Testis (tissue), 3 donors: ENCODE measurements around the gene AGAP1. TPM values are rescaled to one million over a fixed set of nuclear protein-coding genes. Genes with fewer than 3 reads are reported as not detected.

Source experiments
- DNase-seq: peaks from one replicate; pipeline ENCODE4 v3.0.0-alpha.2; 2019
- H3K27ac ChIP-seq, 2 donors: fragments of 200-600 bp; sonication (generic); one replicate each; pipeline ENCODE4 v1.5.1; 2019
- H3K27me3 ChIP-seq: fragments of 200-600 bp; sonication (generic); one replicate; pipeline ENCODE4 v1.5.1; 2019
- H3K36me3 ChIP-seq: fragments of 200-600 bp; sonication (generic); one replicate; pipeline ENCODE4 v1.5.1; 2017; ENCODE audit warnings: low read depth; ENCODE audit errors: missing control alignments
- H3K4me1 ChIP-seq: fragments of 200-600 bp; sonication (generic); one replicate; pipeline ENCODE4 v1.5.1; 2019
- H3K4me3 ChIP-seq, 2 donors: fragments of 200-600 bp; sonication (generic); one replicate each; pipeline ENCODE4 v1.5.1; 2017 to 2019
- H3K9me3 ChIP-seq: fragments of 200-600 bp; sonication (generic); one replicate; pipeline ENCODE4 v1.5.1; 2017
- CTCF ChIP-seq, 3 experiments: fragments of 450-650 bp in 2 of 3; fragments of 200-600 bp in 1 of 3; sonication (generic) in 1 of 3; IDR thresholded peaks; one replicate each; pipeline ENCODE4 v1.5.1; 2016 to 2019; ENCODE audit warnings: antibody characterized with exemption in 3 of 3, mild to moderate bottlenecking in 2 of 3, moderate library complexity in 1 of 3
- POLR2A ChIP-seq: fragments of 450-650 bp; IDR thresholded peaks from one replicate; pipeline ENCODE4 v1.6.1; 2017; ENCODE audit warnings: antibody characterized with exemption, mild to moderate bottlenecking, moderate library complexity
- WGBS, 2 donors: methylation state at CpG; one replicate each; pipeline ENCODE4 v1.1.5; 2018; 5-methylcytosine and 5-hydroxymethylcytosine counted together
- intact Hi-C: fragments of 100-400 bp; cut with DNase I; formaldehyde crosslinking; loops from one replicate; pipeline ENCODE4 v1.15.1; 2023; ENCODE audit warnings: low total_unique reads
- polyA plus RNA-seq: library from polyadenylated mRNA; stranded (reverse); fragments of 350-450 nt; fragmentation: Illumina TruSeq; extraction: RNeasy Lipid Tissue Mini Kit (QIAGEN cat#74804); gene quantifications from one replicate; pipeline ENCODE4 v1.2.3, GENCODE V29; 2014; ENCODE audit warnings: low read depth, low replicate concordance; ENCODE audit not compliant: insufficient read depth
- total RNA-seq, 2 donors: library from RNA; depleted of rRNA; stranded (reverse); fragments of >200 nt; gene quantifications; one replicate each; pipeline ENCODE4 v1.2.3, GENCODE V29; 2016

The AGAP1 gene
- total and polyA plus RNA-seq, 3 donors from 2014 or later: 21.4 to 45.5 (median 40.7) TPM

GRCh38 chr2:235847576-235847975, 353.7 kb downstream of the AGAP1 start:
- intact Hi-C loops: no loop called here
- Histone ChIP-seq H3K4me3 (no peak overlapping the region), H3K36me3 (no peaks in the 10 kb centered on the region), H3K27me3 (no peaks in the 10 kb centered on the region), H3K4me1 (no peaks in the 10 kb centered on the region), H3K9me3 (no peaks in the 10 kb centered on the region), H3K27ac (no peak overlapping the region)
- no peak for DNase-seq
- WGBS, 2 donors: 78 to 95% methylated on average over 11 of the region's 11 CpGs
- TF ChIP-seq CTCF (IDR thresholded peaks at IDR 0.05) (no peak), POLR2A (no peak)

- intact Hi-C loops: no loop called here
- Histone ChIP-seq H3K9me3 (no peaks in the 10 kb centered on the region), H3K4me3 (no peak overlapping the region), H3K27me3 (no peaks in the 10 kb centered on the region), H3K4me1 (no peaks in the 10 kb centered on the region), H3K27ac (no peak overlapping the region), H3K36me3 (no peaks in the 10 kb centered on the region)
- 81 to 93% methylated on average over 4 of the region's 4 CpGs for WGBS, 2 donors
- TF ChIP-seq CTCF (IDR thresholded peaks at IDR 0.05) (no peak), POLR2A (no peak)
- no peak for DNase-seq
Observed at GRCh38 chr2:235848055-235848454, 354.2 kb downstream of the AGAP1 start.

- DNase-seq: no peak
- no peaks in the 10 kb centered on the region for H3K4me1 ChIP-seq
- H3K36me3 ChIP-seq: no peaks in the 10 kb centered on the region
- H3K9me3 ChIP-seq: no peaks in the 10 kb centered on the region
- no peaks in the 10 kb centered on the region for H3K27me3 ChIP-seq
- intact Hi-C loops: no loop called here
- 88 to 94% methylated on average over 7 of the region's 7 CpGs for WGBS, 2 donors
- no peak overlapping the region for H3K4me3 ChIP-seq
- no peak overlapping the region for H3K27ac ChIP-seq
- TF ChIP-seq CTCF (IDR thresholded peaks at IDR 0.05): no peak
- no peak for TF ChIP-seq POLR2A
Observed at GRCh38 chr2:235848946-235849345, 355.1 kb downstream of the AGAP1 start.

- H3K27me3 ChIP-seq: no peaks in the 10 kb centered on the region
- no peaks in the 10 kb centered on the region for H3K36me3 ChIP-seq
- no peaks in the 10 kb centered on the region for H3K9me3 ChIP-seq
- no peak for TF ChIP-seq POLR2A
- TF ChIP-seq CTCF (IDR thresholded peaks at IDR 0.05): no peak
- WGBS, 2 donors: 85 to 91% methylated on average over 8 to 10 of the region's 10 CpGs
- H3K4me3 ChIP-seq: no peak overlapping the region
- H3K27ac ChIP-seq: no peak overlapping the region
- intact Hi-C loops: no loop called here
- DNase-seq: no peak
- no peaks in the 10 kb centered on the region for H3K4me1 ChIP-seq
Observed at GRCh38 chr2:235849489-235849888, 355.6 kb downstream of the AGAP1 start.

GRCh38 chr2:235850289-235850688, 356.4 kb downstream of the AGAP1 start:
- no peak overlapping the region for H3K4me3 ChIP-seq
- DNase-seq: no peak
- intact Hi-C loops: no loop called here
- H3K27me3 ChIP-seq: no peaks in the 10 kb centered on the region
- no peaks in the 10 kb centered on the region for H3K4me1 ChIP-seq
- H3K27ac ChIP-seq: no peak overlapping the region
- no peaks in the 10 kb centered on the region for H3K9me3 ChIP-seq
- WGBS, 2 donors: 85 to 90% methylated on average over 3 to 5 of the region's 5 CpGs
- TF ChIP-seq POLR2A (no peak), CTCF (IDR thresholded peaks at IDR 0.05) (no peak)
- H3K36me3 ChIP-seq: no peaks in the 10 kb centered on the region
